Stimulated activated CD8-positive, alpha-beta memory T cell treated with anti-CD3 and anti-CD28 coated beads, Interleukin-4, amount 100 ng/mL, for 48 hours (primary cell): ENCODE data around the gene LIPT2.
"Not testable (repeated sequence)": the region's sequence is repeated elsewhere in the genome, so short reads cannot be mapped to it uniquely, and the experiment has no call there.

Experiments used
- DNase-seq: peaks from one replicate; pipeline ENCODE4 v3.0.0-alpha.2; 2020

Gene LIPT2

GRCh38 chr11:74492974-74493790 lies at the start of gene LIPT2:
TSS of gene LIPT2 (minus strand) at chr11:74493724. CDS start at chr11:74493703, 21 bp downstream.
- peak; percentile 98 for DNase-seq

- no peak for DNase-seq
These were observed 47.9 kb upstream of the LIPT2 start for GRCh38 chr11:74541466-74541865.

GRCh38 chr11:74540270-74540669 lies 46.7 kb upstream of the LIPT2 start:
- no peak for DNase-seq

GRCh38 chr11:74538680-74539079 lies 45.2 kb upstream of the LIPT2 start:
- no peak for DNase-seq

GRCh38 chr11:74535371-74536160 lies 42.0 kb upstream of the LIPT2 start:
- no peak for DNase-seq

- DNase-seq: not testable (repeated sequence)
These were observed 41.4 kb upstream of the LIPT2 start for GRCh38 chr11:74534946-74535275.

GRCh38 chr11:74534216-74534945 lies 40.9 kb upstream of the LIPT2 start:
- no peak for DNase-seq

GRCh38 chr11:74533421-74533820 lies 39.9 kb upstream of the LIPT2 start:
- DNase-seq: no peak

GRCh38 chr11:74532501-74533246 lies 39.1 kb upstream of the LIPT2 start:
- no peak for DNase-seq

- DNase-seq: no peak
These were observed 31.5 kb upstream of the LIPT2 start for GRCh38 chr11:74524978-74525377.

GRCh38 chr11:74524501-74524900 lies 31.0 kb upstream of the LIPT2 start:
- DNase-seq: no peak

GRCh38 chr11:74522776-74523175 lies 29.3 kb upstream of the LIPT2 start:
- DNase-seq: no peak

- DNase-seq: no peak
These were observed 28.2 kb upstream of the LIPT2 start for GRCh38 chr11:74521666-74522252.

GRCh38 chr11:74520927-74521665 lies 27.6 kb upstream of the LIPT2 start:
- no peak for DNase-seq

- no peak for DNase-seq
These were observed 26.8 kb upstream of the LIPT2 start for GRCh38 chr11:74520316-74520715.

GRCh38 chr11:74519710-74520109 lies 26.2 kb upstream of the LIPT2 start:
- no peak for DNase-seq

GRCh38 chr11:74517592-74517991 lies 24.1 kb upstream of the LIPT2 start:
- not testable (repeated sequence) for DNase-seq

GRCh38 chr11:74507582-74507981 lies 14.1 kb upstream of the LIPT2 start:
- DNase-seq: no peak

- no peak for DNase-seq
These were observed 13.3 kb upstream of the LIPT2 start for GRCh38 chr11:74506823-74507222.

- DNase-seq: no peak
These were observed 12.4 kb upstream of the LIPT2 start for GRCh38 chr11:74505911-74506310.

GRCh38 chr11:74504100-74504691 lies 10.7 kb upstream of the LIPT2 start:
- no peak for DNase-seq
